HepG2 (cell line): ENCODE data around the gene SKI. TPM values are rescaled to one million over a fixed set of nuclear protein-coding genes. Genes with fewer than 3 reads are reported as not detected.

Experiments used
- AGO2 ChIP-seq: fragments of 200-400 bp; formaldehyde crosslinking; optimal IDR thresholded peaks from 2 replicates; pipeline ENCODE3; 2017; ENCODE audit warnings: mild to moderate bottlenecking, low read depth, low read length, moderate library complexity
- CHCHD3 ChIP-seq: sonication (generic); formaldehyde crosslinking; IDR thresholded peaks from 2 replicates; pipeline ENCODE4 v1.8.0; 2022; ENCODE audit warnings: mild to moderate bottlenecking, missing genetic modification reagents, moderate library complexity
- DZIP1 ChIP-seq: sonication (generic); formaldehyde crosslinking; IDR thresholded peaks from 2 replicates; pipeline ENCODE4 v1.5.0; 2020; ENCODE audit warnings: mild to moderate bottlenecking, missing genetic modification reagents
- GATAD2A ChIP-seq: IDR thresholded peaks from 2 replicates; pipeline ENCODE4 v1.6.1; 2016
- HNRNPL ChIP-seq: fragments of 200-400 bp; formaldehyde crosslinking; IDR thresholded peaks from 2 replicates; pipeline ENCODE4 v1.6.1; 2017; ENCODE audit warnings: mild to moderate bottlenecking, low read depth, low read length
- SAP130 ChIP-seq: IDR thresholded peaks from 2 replicates; pipeline ENCODE4 v1.6.1; 2016; ENCODE audit warnings: low read depth
- SP5 ChIP-seq: IDR thresholded peaks from 2 replicates; pipeline ENCODE4 v1.6.1; 2016; ENCODE audit warnings: low read depth, borderline replicate concordance
- ZNF225 ChIP-seq: sonication (generic); formaldehyde crosslinking; IDR thresholded peaks from 2 replicates; pipeline ENCODE4 v1.4.0; 2020; ENCODE audit warnings: mild to moderate bottlenecking, missing genetic modification reagents
- ZNF605 ChIP-seq: sonication (generic); formaldehyde crosslinking; IDR thresholded peaks from 2 replicates; pipeline ENCODE4 v1.8.0; 2022; ENCODE audit warnings: mild to moderate bottlenecking, missing genetic modification reagents
- ZNF781 ChIP-seq: sonication (generic); formaldehyde crosslinking; IDR thresholded peaks from 2 replicates; pipeline ENCODE4 v1.5.1; 2020; ENCODE audit warnings: borderline replicate concordance, mild to moderate bottlenecking, missing genetic modification reagents; ENCODE audit errors: not compliant biosample characterization
- ZNF792 ChIP-seq: IDR thresholded peaks from 2 replicates; pipeline ENCODE4 v1.6.1; 2016
- polyA plus RNA-seq, 8 experiments: library from polyadenylated mRNA; depleted of rRNA in 3 of 8; stranded (reverse) in 7 of 8; unstranded in 1 of 8; fragments of >200 nt; fragmentation: Illumina TruSeq in 4 of 8; extraction: Trizol in 4 of 8; gene quantifications; 2 replicates each; pipeline versions ENCODE4 v1.2.1 to v1.2.3, GENCODE V29; 2011 to 2016; ENCODE audit warnings: low read depth in 4 of 8, missing spikeins in 1 of 8, mixed read lengths in 1 of 8; ENCODE audit not compliant: insufficient read depth in 1 of 8
- total RNA-seq, 5 experiments: library from RNA; depleted of rRNA; stranded (reverse); fragments of >200 nt; fragmentation: Illumina TruSeq; extraction: Trizol; gene quantifications; 2 replicates each; pipeline ENCODE4 v1.2.3, GENCODE V29; 2016; ENCODE audit warnings: low read depth in 1 of 5
- TF ChIP-seq, protein P1 (sequence below): sonication (generic); formaldehyde crosslinking; IDR thresholded peaks from 2 replicates; pipeline ENCODE4 v1.8.1; 2023; ENCODE audit warnings: missing genetic modification reagents, inconsistent platforms, borderline replicate concordance
- TF ChIP-seq, protein P2 (sequence below): sonication (generic); formaldehyde crosslinking; IDR thresholded peaks from 2 replicates; pipeline ENCODE4 v1.9.0; 2022; ENCODE audit warnings: missing genetic modification reagents, mild to moderate bottlenecking, borderline replicate concordance
- TF ChIP-seq, protein P3 (sequence below): sonication (generic); formaldehyde crosslinking; IDR thresholded peaks from 2 replicates; pipeline ENCODE4 v1.5.0; 2020; ENCODE audit warnings: mild to moderate bottlenecking, missing genetic modification reagents, moderate library complexity
- TF ChIP-seq, protein P4 (sequence below): sonication (generic); formaldehyde crosslinking; IDR thresholded peaks from 2 replicates; pipeline ENCODE4 v1.5.0; 2020; ENCODE audit warnings: missing genetic modification reagents
- TF ChIP-seq, protein P5 (sequence below), 2 experiments: fragments of 450-650 bp in 1 of 2; sonication (generic) in 1 of 2; formaldehyde crosslinking; IDR thresholded peaks; 2 replicates each; pipeline versions ENCODE4 v1.5.0 to v1.8.0; 2020 to 2022; ENCODE audit warnings: mild to moderate bottlenecking in 1 of 2, missing genetic modification reagents in 1 of 2

Gene SKI
- total and polyA plus RNA-seq, 2 of the 13 experiments (the other 11 are each of a cell fraction or from before 2014, with no cell fraction given): 4.7 to 6.9 TPM

DNA sequence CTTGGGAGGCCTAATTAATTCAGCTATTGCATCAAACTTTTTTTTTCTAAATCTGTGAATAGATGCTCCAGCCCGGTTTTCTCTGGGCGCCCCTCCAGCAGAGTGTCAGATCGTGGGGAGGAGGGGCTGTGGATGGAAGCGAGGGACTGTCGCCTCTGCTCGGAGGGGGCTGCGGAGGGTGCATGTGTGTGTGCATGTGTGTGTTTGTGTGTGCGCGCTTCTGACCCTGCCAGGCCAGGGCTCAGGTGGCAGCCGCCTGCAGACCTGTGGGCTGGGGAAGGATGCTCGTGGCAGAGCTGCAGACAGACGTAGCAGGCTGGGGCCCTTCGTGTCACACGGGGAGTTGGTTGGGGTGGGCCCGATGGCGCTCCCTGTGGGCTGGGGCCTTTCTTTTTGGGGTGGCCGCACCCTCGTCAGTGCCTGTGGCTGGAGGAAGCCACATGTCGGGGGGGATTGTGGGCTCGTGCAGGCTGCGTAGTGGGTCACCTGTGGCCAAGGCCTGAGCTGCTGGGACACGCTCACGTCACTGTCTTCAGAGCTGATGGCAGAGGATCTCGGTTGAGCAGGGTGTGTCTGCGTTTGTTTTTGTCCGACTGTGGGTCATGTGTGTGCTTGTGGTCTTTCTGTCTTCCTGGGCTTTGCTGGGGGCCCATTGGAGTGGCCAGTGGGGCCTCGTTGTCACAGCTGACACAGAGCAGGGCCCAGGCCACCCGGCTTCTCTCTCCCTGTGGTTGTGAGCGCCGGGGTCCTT lies 2.8 kb downstream of the SKI start (continued):
- TF ChIP-seq DZIP1 (CRISPR knock-in tag) (no peak), GATAD2A (CRISPR knock-in tag) (no peak), ZNF605 (CRISPR knock-in tag) (no peak), HNRNPL (peak; percentile 59; the same call in 1 of the 2 replicates), ZNF792 (CRISPR knock-in tag) (peak; percentile 19; the same call in 1 of the 2 replicates), SAP130 (CRISPR knock-in tag) (peak; percentile 8; the same call in 1 of the 2 replicates), CHCHD3 (CRISPR knock-in tag) (no peak), ZNF781 (CRISPR knock-in tag) (no peak), SP5 (no peak), AGO2 (peak; percentile 41), ZNF225 (CRISPR knock-in tag) (no peak)
- TF ChIP-seq, protein P1, sequence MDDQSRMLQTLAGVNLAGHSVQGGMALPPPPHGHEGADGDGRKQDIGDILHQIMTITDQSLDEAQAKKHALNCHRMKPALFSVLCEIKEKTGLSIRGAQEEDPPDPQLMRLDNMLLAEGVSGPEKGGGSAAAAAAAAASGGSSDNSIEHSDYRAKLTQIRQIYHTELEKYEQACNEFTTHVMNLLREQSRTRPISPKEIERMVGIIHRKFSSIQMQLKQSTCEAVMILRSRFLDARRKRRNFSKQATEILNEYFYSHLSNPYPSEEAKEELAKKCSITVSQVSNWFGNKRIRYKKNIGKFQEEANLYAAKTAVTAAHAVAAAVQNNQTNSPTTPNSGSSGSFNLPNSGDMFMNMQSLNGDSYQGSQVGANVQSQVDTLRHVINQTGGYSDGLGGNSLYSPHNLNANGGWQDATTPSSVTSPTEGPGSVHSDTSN (CRISPR knock-in tag): no peak
- TF ChIP-seq, protein P2, sequence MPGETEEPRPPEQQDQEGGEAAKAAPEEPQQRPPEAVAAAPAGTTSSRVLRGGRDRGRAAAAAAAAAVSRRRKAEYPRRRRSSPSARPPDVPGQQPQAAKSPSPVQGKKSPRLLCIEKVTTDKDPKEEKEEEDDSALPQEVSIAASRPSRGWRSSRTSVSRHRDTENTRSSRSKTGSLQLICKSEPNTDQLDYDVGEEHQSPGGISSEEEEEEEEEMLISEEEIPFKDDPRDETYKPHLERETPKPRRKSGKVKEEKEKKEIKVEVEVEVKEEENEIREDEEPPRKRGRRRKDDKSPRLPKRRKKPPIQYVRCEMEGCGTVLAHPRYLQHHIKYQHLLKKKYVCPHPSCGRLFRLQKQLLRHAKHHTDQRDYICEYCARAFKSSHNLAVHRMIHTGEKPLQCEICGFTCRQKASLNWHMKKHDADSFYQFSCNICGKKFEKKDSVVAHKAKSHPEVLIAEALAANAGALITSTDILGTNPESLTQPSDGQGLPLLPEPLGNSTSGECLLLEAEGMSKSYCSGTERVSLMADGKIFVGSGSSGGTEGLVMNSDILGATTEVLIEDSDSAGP (CRISPR knock-in tag): 0 out of 2 replicates have a peak, but pooled peaks have one; percentile 5
- TF ChIP-seq, protein P3, sequence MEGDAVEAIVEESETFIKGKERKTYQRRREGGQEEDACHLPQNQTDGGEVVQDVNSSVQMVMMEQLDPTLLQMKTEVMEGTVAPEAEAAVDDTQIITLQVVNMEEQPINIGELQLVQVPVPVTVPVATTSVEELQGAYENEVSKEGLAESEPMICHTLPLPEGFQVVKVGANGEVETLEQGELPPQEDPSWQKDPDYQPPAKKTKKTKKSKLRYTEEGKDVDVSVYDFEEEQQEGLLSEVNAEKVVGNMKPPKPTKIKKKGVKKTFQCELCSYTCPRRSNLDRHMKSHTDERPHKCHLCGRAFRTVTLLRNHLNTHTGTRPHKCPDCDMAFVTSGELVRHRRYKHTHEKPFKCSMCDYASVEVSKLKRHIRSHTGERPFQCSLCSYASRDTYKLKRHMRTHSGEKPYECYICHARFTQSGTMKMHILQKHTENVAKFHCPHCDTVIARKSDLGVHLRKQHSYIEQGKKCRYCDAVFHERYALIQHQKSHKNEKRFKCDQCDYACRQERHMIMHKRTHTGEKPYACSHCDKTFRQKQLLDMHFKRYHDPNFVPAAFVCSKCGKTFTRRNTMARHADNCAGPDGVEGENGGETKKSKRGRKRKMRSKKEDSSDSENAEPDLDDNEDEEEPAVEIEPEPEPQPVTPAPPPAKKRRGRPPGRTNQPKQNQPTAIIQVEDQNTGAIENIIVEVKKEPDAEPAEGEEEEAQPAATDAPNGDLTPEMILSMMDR (CRISPR knock-in tag): peak; percentile 27
- TF ChIP-seq, protein P4, sequence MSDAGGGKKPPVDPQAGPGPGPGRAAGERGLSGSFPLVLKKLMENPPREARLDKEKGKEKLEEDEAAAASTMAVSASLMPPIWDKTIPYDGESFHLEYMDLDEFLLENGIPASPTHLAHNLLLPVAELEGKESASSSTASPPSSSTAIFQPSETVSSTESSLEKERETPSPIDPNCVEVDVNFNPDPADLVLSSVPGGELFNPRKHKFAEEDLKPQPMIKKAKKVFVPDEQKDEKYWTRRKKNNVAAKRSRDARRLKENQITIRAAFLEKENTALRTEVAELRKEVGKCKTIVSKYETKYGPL (CRISPR knock-in tag): no peak
- TF ChIP-seq, protein P5, sequence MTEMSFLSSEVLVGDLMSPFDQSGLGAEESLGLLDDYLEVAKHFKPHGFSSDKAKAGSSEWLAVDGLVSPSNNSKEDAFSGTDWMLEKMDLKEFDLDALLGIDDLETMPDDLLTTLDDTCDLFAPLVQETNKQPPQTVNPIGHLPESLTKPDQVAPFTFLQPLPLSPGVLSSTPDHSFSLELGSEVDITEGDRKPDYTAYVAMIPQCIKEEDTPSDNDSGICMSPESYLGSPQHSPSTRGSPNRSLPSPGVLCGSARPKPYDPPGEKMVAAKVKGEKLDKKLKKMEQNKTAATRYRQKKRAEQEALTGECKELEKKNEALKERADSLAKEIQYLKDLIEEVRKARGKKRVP (CRISPR knock-in tag; IDR thresholded peaks at IDR 0.05): no peak
